GM21447 (cell line): Measurements from ENCODE around the gene SUCLG1.
A peak's percentile ranks its signal among the peaks of the same experiment; 100 is the strongest.

Experiments
- ATAC-seq: cut with Tn5 transposase; IDR thresholded peaks from one replicate; pipeline ENCODE4 v1.9.1; 2021; ENCODE audit not compliant: unreplicated experiment

The SUCLG1 gene

GRCh38 chr2:84467389-84467788, 8.3 kb upstream of the SUCLG1 start:
- no peak for ATAC-seq

DNA sequence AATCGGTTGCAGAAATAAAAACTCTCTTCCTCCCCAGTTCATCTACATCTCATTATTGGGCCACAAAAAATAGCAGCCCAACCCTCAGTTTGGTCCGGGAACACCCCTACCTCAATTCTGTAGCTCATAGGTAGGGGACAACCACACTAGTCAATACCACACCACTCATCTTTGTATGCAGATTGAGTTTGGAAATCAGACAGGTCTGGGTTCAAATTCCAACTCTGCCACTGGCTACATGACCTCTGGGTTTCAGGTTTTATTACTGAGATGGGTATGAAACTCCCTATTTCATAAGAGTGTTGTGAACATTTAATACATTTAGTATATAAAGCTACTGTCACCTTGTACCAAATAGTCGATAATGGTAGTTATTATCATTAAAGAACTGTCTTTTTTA, 2.2 kb upstream of the SUCLG1 start:
- no peak for ATAC-seq

GRCh38 chr2:84460670-84461069, 1.6 kb upstream of the SUCLG1 start:
- no peak for ATAC-seq

DNA sequence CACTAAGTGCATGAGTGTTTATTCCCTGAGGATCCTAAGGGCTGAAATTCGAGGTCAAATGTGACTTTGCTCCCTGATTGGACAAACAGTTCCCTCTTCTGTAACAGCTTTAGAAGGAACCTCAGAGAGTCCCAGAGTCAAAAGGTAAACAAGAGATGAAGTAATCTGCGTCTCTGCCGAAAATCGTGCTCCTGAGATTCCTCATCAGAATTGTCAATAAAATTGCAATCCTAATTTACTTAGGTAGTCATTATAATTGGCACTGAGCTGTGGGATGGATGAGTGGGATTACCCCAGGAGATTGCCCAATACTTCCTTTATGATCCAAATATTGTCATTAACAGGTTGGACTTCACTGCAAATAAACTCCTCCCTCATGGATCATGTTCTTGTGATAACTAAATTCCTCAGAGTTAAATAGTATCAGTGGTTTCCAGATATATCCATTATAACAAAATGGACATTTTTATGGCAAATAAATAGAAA, 907 bp upstream of the SUCLG1 start:
- no peak for ATAC-seq

DNA sequence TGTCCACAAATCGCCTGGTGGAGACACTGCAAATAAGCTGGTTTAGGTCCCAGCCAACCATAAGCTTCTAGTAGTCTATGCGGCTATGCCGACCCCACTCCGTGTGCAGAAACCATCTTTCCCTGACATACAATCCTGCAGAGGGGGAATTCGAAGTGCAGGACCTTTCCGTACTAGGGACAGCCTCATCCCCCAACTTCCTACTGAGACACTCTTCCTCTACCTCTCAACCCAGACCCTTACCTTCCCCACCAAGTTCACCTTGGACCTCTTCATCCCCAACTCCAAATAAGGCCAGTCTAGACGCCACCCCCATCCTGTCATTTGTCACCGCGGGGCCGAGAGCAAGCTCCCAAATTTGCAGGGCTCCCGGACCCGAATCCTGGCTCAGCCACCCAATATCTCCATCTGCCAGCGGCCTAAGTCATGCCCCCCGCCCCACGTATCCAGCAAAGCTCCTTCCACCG, 496 bp downstream of the SUCLG1 start:
- ATAC-seq = peak; percentile 38

GRCh38 chr2:84457686-84458085, 1.4 kb downstream of the SUCLG1 start:
- ATAC-seq = no peak

- ATAC-seq = no peak
Measured at GRCh38 chr2:84456156-84456555, 2.9 kb downstream of the SUCLG1 start.

GRCh38 chr2:84454581-84454980, 4.5 kb downstream of the SUCLG1 start:
- no peak for ATAC-seq

DNA sequence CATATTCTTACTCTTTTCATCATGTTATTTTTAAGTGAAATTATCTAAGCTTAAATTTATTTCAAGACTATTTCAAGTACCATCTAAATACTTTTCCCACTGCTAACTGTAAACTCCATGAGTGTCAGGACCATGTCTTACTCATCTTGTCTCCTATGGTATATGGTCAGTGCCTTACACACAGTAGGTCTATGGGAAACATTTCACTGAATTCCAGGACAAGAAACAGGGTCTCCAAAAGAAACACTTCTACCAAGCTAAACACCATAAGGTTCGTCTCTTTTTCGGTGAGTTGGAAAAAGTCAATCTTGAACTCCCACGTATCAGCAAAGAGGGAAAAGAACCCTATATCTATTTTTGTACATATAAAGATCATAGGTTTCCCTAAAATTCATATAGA, 6.5 kb downstream of the SUCLG1 start:
- ATAC-seq = no peak

GRCh38 chr2:84451579-84451978, 7.5 kb downstream of the SUCLG1 start:
- ATAC-seq = no peak

GRCh38 chr2:84450288-84451227, 8.5 kb downstream of the SUCLG1 start:
- ATAC-seq = no peak

- no peak for ATAC-seq
Measured at GRCh38 chr2:84449711-84450110, 9.4 kb downstream of the SUCLG1 start.

DNA sequence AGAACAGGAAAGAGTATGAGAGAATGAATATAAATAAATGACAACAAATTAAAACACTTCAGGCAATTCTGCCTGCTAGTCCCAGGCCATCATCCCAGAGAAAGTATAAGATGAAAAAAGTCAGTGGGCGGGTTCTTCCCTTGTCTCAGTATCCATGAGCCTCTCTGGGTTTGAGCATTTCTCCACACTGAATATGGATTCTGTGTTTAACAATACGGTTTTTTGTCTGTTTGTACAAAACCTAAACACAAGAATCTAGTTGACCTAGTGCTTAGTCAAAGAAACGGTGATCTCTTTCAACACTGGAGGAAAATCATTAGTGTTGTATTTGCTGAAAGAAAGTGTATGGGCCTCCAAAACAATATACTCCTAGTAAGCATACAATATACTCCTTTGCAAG, 10.0 kb downstream of the SUCLG1 start:
- no peak for ATAC-seq

GRCh38 chr2:84443477-84443876, 15.6 kb downstream of the SUCLG1 start:
- ATAC-seq = no peak

DNA sequence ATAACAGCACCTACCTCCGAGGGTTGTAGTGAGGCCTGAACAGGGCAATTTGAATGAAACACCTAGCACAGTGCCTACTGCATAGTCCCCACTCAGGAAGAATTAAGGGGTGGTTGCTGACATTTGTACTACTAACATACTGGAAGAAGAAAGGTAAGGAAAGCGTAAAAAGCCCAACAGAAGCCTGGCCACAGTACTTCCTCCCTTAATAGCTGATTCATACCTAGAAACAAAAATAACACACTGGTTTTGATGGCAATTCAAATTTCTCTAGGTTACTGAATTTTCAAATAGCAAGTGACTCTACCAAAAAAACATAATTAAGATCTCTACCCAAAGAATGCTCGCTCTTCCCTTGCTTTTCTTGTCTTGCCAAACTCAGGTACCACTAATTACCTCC, 16.2 kb downstream of the SUCLG1 start:
- ATAC-seq = no peak

DNA sequence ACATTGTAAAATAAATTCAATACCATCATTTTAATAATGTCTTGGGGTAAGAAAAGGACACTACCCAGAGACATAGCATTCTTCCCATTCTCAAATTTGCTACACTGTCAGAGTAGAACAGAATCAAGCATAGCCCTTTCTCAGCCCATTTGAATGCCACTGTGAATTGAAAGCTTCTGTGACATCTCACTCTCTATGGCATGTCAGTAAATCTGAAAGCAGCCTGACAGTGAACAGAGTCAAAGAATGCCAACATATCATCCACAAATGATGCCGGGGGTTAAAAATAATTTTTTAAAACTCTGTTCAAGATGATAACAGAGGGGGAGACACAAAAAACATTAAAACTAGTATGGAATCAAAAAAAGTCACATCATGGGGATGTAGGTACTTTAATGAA, 17.6 kb downstream of the SUCLG1 start:
- no peak for ATAC-seq

DNA sequence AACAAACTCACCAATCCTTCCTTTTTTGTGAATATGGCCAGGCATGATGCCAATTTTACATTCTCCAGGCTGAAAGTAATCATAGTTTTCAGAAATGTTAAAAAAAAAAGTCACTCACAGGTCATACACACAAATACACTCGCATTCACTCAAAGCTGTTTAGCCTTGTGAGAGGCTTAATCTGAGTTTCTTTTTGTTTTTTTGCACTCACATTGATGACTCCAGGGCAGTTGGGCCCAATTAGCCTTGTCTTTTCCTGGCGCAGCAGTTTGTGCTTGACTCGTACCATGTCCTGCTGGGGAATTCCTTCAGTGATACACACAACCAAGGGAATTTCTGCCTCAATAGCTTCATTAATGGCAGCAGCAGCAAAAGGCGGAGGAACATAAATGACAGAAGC, 18.0 kb downstream of the SUCLG1 start:
- no peak for ATAC-seq

GRCh38 chr2:84435345-84436025, 23.6 kb downstream of the SUCLG1 start:
- ATAC-seq = no peak

- ATAC-seq = no peak
Measured at GRCh38 chr2:84429328-84429727, 29.8 kb downstream of the SUCLG1 start.

DNA sequence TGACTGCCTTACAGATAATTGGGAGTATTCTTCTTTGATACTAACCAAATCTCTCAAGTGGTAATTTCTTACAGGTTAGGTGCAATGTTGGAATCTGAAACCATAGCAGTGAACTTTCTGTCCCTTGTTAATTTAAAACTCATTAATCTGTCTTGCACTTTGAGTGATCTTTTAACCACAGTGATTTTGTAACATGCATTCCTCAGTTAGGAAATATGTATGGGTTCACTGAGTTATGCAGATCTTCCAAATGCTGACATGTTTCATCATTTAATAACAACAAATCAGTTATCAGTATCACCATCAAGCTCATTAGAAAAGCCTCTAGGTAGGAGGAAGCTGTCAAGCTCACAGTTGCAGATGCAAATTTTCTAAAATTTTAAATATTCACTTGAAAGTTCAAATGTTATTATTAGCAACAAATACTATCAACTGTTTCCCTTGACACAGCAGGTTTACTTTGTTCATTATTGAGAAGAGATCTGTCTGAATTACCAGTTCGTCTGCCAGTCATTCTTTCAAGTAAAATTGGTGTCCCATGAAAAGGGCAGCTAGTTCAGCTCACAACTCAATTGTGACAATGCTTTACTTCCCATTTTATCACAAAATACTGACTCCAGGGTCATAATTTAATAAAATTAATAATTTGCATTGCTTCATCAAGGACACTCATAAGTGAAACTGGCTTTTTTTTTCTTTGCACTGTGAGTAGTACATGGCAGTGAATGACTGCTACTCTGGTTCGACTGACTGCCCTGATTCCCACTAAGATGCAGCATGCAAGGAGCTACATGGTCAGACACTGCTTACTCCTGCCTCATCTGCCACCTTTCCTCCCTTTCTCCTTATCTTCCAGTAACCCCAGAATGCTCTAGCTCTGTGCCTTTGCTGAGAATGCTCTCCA, 31.6 kb downstream of the SUCLG1 start:
- no peak for ATAC-seq

- no peak for ATAC-seq
Measured at GRCh38 chr2:84425310-84425709, 33.8 kb downstream of the SUCLG1 start.
